Measurements from ENCODE around the gene TEKT2.

Gene TEKT2

DNA sequence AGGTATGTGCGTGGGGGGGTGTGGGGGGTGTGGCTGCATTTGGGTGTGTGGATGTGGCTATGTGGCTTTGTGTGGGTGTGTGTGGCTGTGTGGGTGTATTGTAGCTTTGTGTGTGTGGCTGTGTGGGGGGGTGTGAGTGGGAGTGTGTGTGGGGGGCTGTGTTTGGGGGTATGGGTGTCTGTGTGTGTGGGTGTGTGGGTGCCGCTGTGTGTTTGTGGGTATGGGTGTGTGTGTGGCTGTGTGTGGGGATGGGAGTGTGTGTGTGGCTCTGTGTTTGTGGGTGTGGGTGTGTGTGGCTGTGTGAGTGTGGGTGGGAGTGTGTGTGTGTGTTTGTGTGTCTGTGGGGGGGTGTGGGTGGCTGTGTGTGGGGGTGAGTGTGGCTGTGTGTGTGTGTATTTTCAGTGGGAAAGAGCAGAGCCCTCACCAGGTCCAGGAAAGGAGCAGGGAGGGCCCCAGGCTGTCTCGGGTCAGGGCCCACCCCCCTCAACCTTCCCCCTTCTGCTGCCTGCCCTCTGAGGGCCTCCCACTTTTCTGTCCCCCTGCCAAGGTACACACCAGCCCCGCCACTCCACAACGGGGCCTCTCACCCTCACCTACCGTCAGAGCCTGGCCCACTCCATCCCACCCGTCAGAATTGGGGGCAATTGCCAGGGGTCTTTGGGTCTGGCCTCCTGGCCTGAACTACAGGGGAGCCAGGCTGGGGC, 43.1 kb downstream of the TEKT2 start:
- in situ Hi-C loops (cut with HindIII; ENCODE audit: low sequenced_read_pairs) = no loop called here

DNA sequence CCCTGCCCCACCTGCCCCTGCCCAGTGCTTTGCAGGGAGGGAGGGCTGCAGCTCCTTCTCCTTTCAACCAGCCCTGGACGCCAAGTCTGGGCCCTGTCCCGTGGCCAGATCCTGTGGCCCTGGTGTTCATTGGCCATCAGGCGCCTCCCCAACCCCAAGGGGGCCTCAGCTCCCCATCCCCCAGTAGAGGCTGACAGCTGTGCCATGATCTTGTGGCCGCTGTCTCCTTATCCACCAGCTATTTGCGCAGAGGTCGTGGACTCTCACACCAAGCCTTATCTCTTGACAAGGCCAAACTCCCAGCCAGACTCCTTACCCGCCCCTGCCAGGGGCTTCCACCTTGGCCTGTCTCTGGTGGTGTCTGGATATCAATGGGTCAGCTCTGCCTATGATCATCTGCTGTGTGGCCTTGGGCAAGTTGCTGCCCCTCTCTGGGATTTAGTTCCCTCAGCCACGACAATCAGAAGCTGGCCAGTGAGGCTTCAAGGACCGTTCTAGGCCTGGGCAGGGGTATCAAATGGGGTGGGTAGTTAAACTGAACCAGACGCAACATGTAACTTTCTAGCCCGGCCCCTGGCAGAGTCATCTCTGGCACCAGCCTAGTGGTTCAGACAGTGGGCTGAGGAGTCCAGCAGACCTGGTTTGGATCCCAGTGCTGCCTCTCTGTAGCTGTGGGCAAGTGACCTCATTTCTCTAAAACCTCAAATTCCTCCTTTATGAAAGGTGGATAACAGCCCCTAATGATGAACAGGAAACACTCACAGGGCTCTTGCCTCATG, 44.4 kb downstream of the TEKT2 start:
- in situ Hi-C loops (cut with HindIII; ENCODE audit: low sequenced_read_pairs) = no loop called here

DNA sequence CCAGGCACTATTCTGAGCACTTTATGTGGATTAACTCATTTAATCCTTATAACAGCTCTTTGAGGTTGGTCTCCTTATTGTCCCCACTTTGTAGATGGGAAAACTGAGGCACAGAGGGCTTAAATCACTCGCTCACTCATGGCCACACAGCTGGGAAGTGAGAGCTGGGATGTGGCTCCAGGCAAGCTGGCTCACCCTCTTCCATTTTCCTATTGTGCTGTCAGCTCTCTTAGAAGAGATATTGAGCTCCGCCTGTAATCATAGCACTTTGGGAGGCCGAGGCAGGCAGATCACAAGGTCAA, 45.0 kb downstream of the TEKT2 start:
- in situ Hi-C loops (cut with HindIII; ENCODE audit: low sequenced_read_pairs) = no loop called here

DNA sequence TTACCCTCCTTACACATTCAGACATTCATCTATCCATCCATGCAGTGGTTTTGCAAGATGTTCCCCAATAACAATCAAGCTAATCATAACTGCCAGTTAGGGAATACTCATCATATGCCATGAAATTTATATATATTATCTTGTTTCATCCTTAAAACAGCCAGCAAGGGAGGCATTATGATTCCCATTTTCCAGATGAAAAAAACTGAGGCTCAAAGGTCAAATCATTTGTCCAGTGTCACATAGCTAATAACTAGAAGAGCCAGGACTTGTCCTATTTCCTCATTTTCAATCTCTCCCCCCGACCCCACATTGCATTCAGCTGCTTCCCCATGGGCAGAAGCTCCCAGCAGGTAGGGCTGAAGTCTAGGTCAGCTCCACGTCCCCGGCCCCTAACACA, 48.1 kb downstream of the TEKT2 start:
- in situ Hi-C loops (cut with HindIII; ENCODE audit: low sequenced_read_pairs) = no loop called here

DNA sequence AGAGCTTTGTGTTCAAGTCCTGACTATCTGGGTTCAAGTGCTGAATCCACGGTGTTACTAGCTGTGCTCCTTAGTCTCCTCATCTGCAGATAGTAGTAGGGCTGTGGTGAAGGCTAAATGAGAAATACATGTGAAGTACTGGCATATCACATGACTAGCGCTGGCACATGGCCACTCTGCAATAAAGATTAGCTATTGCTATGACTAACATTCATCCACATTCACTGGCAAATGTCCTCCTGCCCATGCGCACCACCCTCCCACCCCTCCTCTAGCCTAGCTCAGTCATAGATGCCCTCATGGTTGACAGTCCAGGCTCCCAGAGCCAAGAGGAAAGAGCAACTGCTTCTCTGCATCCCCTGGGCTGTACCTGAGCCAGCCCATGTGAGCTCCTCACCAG, 49.6 kb downstream of the TEKT2 start:
- in situ Hi-C loops (cut with HindIII; ENCODE audit: low sequenced_read_pairs) = no loop called here

DNA sequence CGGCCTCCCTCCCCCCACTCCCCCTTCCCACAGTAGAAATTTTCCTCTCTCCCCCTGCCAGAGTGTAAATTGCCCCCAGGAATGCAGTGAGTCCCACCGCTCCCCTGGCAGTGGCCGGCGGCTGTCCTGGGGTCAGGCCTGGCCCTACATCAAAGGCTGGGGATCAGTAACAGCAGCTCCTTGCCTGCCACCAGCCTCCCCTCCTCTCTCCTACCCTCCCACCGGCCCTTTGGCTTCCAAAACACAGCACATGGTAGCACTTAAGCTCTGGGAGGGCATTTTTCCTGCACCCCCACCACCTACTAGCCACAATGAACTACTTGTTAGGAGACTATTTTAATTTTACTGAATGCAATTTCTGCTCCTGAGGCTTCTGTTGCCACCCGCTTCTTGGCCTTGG, 50.1 kb downstream of the TEKT2 start:
- in situ Hi-C loops (cut with HindIII; ENCODE audit: low sequenced_read_pairs) = no loop called here

DNA sequence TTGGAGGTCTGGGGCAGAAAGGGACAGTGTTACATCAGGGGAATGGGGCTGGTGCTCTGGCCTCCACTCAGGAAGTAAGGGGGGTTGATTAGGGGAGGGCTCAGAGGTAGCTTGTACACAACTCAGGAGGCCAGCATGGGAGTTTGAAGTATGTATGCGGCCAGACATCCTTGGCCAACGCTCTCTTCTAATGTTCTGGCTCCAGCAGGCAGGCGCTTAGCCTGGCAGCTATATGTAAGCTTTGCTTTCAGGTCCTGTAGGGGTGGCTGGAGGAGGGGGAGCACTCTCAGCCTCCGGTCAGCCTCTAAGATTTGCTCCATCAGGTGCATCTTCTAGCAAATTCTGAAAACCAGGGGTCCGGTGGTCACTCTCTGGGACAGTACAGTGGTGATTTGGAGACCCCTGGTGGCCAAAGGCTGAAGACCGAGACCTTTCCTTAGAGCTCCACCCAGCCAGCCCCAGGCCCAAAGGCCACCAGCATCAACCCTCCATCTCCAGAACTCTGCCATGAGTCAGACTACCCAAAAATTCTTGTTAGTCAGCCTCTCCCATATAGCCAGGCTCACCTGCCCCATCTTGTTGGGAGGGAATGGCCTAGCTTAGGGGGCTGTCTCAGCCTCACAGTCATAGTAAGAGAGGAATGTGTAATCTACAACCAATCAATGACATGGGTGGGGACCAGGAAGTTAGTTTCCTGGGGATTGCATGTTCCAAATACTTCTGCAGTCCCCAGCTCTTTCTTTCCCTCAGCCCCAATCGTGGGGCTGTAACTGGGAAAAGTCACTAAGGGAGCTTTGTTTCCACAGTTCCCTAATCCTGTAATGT, 50.8 kb downstream of the TEKT2 start:
- in situ Hi-C loops (cut with HindIII; ENCODE audit: low sequenced_read_pairs) = loop anchor here (5.0 kb wide), 1 partner anchor 43 kb away; no protein-coding TSS in a partner anchor

DNA sequence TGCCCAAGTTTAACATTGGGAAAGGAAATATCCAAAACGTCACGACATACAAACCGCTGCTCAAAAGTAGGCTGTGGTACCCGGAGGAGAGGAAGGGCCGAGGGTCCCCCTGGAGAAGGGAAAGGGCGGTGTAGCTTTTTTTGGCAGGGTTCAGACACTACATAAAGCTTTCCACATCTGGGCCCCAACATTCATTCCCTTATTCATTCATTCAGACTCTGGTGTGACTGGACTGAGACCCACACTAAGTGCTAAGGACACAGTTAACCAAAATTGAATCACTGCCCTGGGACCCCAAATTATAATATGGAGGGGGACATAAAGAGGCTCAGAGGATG, 51.4 kb downstream of the TEKT2 start:
- in situ Hi-C loops (cut with HindIII; ENCODE audit: low sequenced_read_pairs) = loop anchor here (5.0 kb wide), 1 partner anchor 42 kb away; no protein-coding TSS in a partner anchor

DNA sequence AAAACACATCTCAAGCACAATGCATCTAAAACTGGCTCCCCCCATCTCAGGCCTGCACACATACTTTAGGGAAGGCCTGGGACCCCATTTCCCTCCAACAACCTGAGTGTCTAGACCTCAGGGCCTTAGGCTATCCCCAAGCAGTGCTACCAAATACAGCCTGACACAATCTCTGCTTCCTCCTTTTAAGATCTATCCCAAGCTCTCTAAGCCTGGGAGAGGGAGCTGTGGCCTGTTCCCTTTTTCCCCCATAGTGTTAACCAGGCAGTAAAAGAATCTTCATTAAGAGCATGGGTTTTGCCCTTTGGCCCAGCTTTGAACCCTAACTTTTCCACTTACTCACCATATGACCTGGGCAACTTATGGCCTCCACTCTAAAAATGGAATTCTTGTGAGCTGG, 51.9 kb downstream of the TEKT2 start:
- in situ Hi-C loops (cut with HindIII; ENCODE audit: low sequenced_read_pairs) = loop anchor here (5.0 kb wide), 1 partner anchor 42 kb away; no protein-coding TSS in a partner anchor

DNA sequence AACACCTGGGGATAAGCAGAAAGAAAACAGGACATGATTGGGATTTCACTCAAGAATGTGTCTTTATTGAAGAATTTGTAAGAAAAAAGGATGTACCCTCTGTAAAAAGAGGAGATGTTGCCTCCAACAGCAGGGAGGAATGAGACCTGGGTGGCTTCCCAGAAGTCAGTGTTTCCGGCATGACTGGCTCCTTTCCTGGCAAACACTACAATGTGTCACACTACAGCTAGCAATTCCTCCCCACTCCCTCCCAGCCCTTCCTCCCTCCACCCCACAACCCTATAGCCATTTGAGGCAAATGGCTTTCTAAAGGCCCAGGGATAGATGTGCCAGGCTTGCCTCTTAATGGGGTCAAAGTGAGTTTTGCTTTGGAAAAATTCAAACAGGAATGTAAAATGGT, 52.6 kb downstream of the TEKT2 start:
- in situ Hi-C loops (cut with HindIII; ENCODE audit: low sequenced_read_pairs) = loop anchor here (5.0 kb wide), 1 partner anchor 41 kb away; no protein-coding TSS in a partner anchor

DNA sequence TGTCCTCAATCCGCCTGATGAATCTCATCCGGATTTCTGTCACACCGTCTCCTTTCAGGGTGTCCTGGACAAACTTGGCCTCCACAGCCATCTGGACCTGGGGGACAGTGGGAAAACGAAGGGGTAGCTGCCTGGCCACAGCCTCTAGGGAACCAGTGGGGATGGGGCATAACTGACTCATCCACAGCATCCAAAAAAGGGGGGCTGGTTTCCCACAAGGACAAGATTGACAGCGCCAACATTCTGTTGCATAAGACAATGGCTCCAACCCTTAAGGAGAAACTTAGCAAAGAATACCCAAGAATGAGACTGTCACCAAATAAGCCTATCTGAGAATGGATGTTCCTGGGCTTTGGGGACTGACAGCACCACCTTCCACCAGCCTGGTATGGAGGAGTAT, 53.3 kb downstream of the TEKT2 start:
- in situ Hi-C loops (cut with HindIII; ENCODE audit: low sequenced_read_pairs) = loop anchor here (5.0 kb wide), 1 partner anchor 40 kb away; no protein-coding TSS in a partner anchor

DNA sequence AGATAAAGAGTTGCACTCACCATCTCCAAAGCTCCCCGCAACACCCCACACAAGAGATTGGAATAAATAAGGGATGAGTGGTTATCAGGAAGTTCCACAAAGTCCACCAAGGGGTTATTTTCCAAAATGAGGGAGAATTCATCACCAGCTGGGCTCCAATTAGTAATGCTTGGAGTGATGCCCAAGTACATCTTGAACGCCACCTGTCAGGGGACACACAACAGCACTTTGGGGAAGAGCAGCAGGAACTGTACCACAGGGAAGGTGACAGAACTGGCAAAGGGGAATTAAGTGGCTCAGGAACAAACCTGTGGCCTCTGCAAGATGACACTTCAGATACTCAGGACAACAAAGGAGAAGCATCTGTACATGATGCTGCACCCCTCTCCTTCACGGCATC, 53.9 kb downstream of the TEKT2 start:
- in situ Hi-C loops (cut with HindIII; ENCODE audit: low sequenced_read_pairs) = loop anchor here (5.0 kb wide), 1 partner anchor 40 kb away; no protein-coding TSS in a partner anchor
